DND-41 (cell line): ENCODE results near the gene SPATA31C2.

ENCODE experiments used
- ATAC-seq: fragments of 200-7000 bp; cut with Tn5 transposase; 3 replicates; pipeline ENCODE4 v1.9.1; 2021; ENCODE audit warnings: low read depth; ENCODE audit not compliant: insufficient read depth
- DNase-seq: peaks from one replicate; pipeline ENCODE4 v3.0.0-alpha.2; 2020
- H2AFZ ChIP-seq: 2 replicates; pipeline ENCODE4 v1.6.0; 2012; ENCODE audit warnings: low read depth, low read length
- H3K27ac ChIP-seq: 2 replicates; pipeline ENCODE4 v1.5.1; 2012; ENCODE audit warnings: low read length, inconsistent platforms
- H3K27me3 ChIP-seq: fragments of 200-600 bp; sonication (generic); 2 replicates; pipeline ENCODE4 v1.6.0; 2012; ENCODE audit warnings: low read length, mild to moderate bottlenecking, inconsistent platforms; ENCODE audit not compliant: insufficient read depth, poor library complexity
- H3K36me3 ChIP-seq: 2 replicates; pipeline ENCODE4 v1.5.1; 2012; ENCODE audit warnings: low read length, inconsistent platforms; ENCODE audit not compliant: insufficient read depth
- H3K4me1 ChIP-seq: 2 replicates; pipeline ENCODE4 v1.5.1; 2012; ENCODE audit warnings: mild to moderate bottlenecking, low read length; ENCODE audit not compliant: insufficient read depth
- H3K4me2 ChIP-seq: 2 replicates; pipeline ENCODE4 v1.6.0; 2012; ENCODE audit warnings: mild to moderate bottlenecking, moderate library complexity, low read length, inconsistent platforms; ENCODE audit not compliant: insufficient read depth
- H3K4me3 ChIP-seq, 2 experiments: fragments of 200-600 bp in 1 of 2; shearing (Covaris generic) in 1 of 2; 2 replicates each; pipeline ENCODE4 v1.5.1; 2012 to 2016; ENCODE audit warnings: inconsistent platforms in 2 of 2, low read length in 2 of 2, mild to moderate bottlenecking in 2 of 2, low read depth in 1 of 2, moderate library complexity in 1 of 2
- H3K79me2 ChIP-seq: 2 replicates; pipeline ENCODE4 v1.6.0; 2012; ENCODE audit warnings: low read length, inconsistent platforms; ENCODE audit not compliant: insufficient read depth
- H3K9ac ChIP-seq: 2 replicates; pipeline ENCODE4 v1.6.0; 2012; ENCODE audit warnings: low read depth, mild to moderate bottlenecking, inconsistent platforms, low read length, moderate library complexity
- H3K9me3 ChIP-seq: 2 replicates; pipeline ENCODE4 v1.5.1; 2012; ENCODE audit warnings: low read length, moderate library complexity, mild to moderate bottlenecking, inconsistent platforms; ENCODE audit not compliant: insufficient read depth, severe bottlenecking
- H4K20me1 ChIP-seq: 2 replicates; pipeline ENCODE4 v1.6.0; 2012; ENCODE audit warnings: low read length; ENCODE audit not compliant: insufficient read depth
- CTCF ChIP-seq: IDR thresholded peaks from 2 replicates; pipeline ENCODE4 v1.5.1; 2012; ENCODE audit warnings: borderline replicate concordance, low read length, moderate library complexity, mild to moderate bottlenecking; ENCODE audit not compliant: poor library complexity, severe bottlenecking; ENCODE audit errors: extremely low read depth
- EZH2 ChIP-seq: IDR thresholded peaks from 3 replicates; pipeline ENCODE4 v1.6.1; 2012; ENCODE audit warnings: borderline replicate concordance, low read depth, mild to moderate bottlenecking, moderate library complexity, low read length, inconsistent platforms; ENCODE audit not compliant: severe bottlenecking

The SPATA31C2 gene

GRCh38 chr9:88092797-88093331 is 45.4 kb downstream of the SPATA31C2 start:
- Histone ChIP-seq H3K27ac (no peak overlapping the region), H3K36me3 (no peaks in the 10 kb centered on the region), H3K9ac (no peak overlapping the region), H3K4me2 (no peak overlapping the region), H3K27me3 (no peaks in the 10 kb centered on the region), H3K79me2 (no peaks in the 10 kb centered on the region), H3K4me3 (no peak overlapping the region), H2AFZ (no peak overlapping the region), H3K4me1 (no peaks in the 10 kb centered on the region), H3K9me3 (no peaks in the 10 kb centered on the region), H4K20me1 (no peaks in the 10 kb centered on the region)
- DNase-seq: no peak
- TF ChIP-seq CTCF (no peak), EZH2 (no peak)
- no peak for ATAC-seq

- TF ChIP-seq EZH2 (no peak), CTCF (no peak)
- H3K79me2 ChIP-seq: no peaks in the 10 kb centered on the region
- DNase-seq: no peak
- no peaks in the 10 kb centered on the region for H4K20me1 ChIP-seq
- H3K27ac ChIP-seq: no peak overlapping the region
- no peak for ATAC-seq
- H2AFZ ChIP-seq: no peak overlapping the region
- no peaks in the 10 kb centered on the region for H3K9me3 ChIP-seq
- H3K36me3 ChIP-seq: no peaks in the 10 kb centered on the region
- no peaks in the 10 kb centered on the region for H3K27me3 ChIP-seq
- H3K4me1 ChIP-seq: no peaks in the 10 kb centered on the region
- H3K9ac ChIP-seq: no peak overlapping the region
- no peak overlapping the region for H3K4me3 ChIP-seq
- H3K4me2 ChIP-seq: no peak overlapping the region
Measured at GRCh38 chr9:88090151-88090581, 48.1 kb downstream of the SPATA31C2 start.

- Histone ChIP-seq H3K4me2 (no peak overlapping the region), H3K4me1 (no peaks in the 10 kb centered on the region), H3K27me3 (no peaks in the 10 kb centered on the region), H3K4me3 (no peak overlapping the region), H2AFZ (no peak overlapping the region), H3K9ac (no peak overlapping the region), H4K20me1 (no peaks in the 10 kb centered on the region), H3K36me3 (no peaks in the 10 kb centered on the region), H3K27ac (no peak overlapping the region), H3K9me3 (no peaks in the 10 kb centered on the region), H3K79me2 (no peaks in the 10 kb centered on the region)
- no peak for TF ChIP-seq EZH2
- no peak for TF ChIP-seq CTCF
- ATAC-seq (no peak), DNase-seq (no peak)
Measured at GRCh38 chr9:88087906-88088305, 50.4 kb downstream of the SPATA31C2 start.

GRCh38 chr9:88085476-88085875 is 52.8 kb downstream of the SPATA31C2 start:
- Histone ChIP-seq H3K36me3 (no peaks in the 10 kb centered on the region), H3K9me3 (no peaks in the 10 kb centered on the region), H3K4me2 (no peak overlapping the region), H2AFZ (no peak overlapping the region), H3K27me3 (no peaks in the 10 kb centered on the region), H3K4me1 (no peaks in the 10 kb centered on the region), H3K9ac (no peak overlapping the region), H3K4me3 (no peak overlapping the region), H4K20me1 (no peaks in the 10 kb centered on the region), H3K79me2 (no peaks in the 10 kb centered on the region), H3K27ac (no peak overlapping the region)
- DNase-seq (no peak), ATAC-seq (no peak)
- TF ChIP-seq EZH2: no peak
- no peak for TF ChIP-seq CTCF
